Measurements from ENCODE around the gene SNX1. TPM values are rescaled to one million over a fixed set of nuclear protein-coding genes. Genes with fewer than 3 reads are reported as not detected.

SNX1 gene
- total RNA-seq, 4 donors from 2014 or later, result 112 to 125 (median 118) TPM

DNA sequence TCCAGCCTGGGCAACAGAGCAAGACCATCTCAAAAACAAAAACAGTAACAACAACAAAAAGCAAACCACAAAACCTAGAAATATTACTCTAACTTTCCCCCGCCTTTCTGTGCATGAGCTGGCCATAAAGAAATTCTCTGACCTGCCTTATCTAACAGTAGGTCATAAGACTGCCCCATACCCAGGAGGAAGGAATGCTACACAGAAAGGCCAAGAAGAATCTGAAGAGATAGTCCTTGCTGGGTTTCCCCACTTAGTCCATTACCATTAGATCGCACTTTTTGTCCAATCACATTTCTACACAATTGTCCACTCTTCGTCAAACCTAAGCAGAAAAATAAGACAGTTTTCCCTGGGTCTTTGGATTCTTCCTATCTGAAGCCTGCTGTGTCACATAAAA lies 25.7 kb upstream of the SNX1 start:
- TF ChIP-seq, protein P1, sequence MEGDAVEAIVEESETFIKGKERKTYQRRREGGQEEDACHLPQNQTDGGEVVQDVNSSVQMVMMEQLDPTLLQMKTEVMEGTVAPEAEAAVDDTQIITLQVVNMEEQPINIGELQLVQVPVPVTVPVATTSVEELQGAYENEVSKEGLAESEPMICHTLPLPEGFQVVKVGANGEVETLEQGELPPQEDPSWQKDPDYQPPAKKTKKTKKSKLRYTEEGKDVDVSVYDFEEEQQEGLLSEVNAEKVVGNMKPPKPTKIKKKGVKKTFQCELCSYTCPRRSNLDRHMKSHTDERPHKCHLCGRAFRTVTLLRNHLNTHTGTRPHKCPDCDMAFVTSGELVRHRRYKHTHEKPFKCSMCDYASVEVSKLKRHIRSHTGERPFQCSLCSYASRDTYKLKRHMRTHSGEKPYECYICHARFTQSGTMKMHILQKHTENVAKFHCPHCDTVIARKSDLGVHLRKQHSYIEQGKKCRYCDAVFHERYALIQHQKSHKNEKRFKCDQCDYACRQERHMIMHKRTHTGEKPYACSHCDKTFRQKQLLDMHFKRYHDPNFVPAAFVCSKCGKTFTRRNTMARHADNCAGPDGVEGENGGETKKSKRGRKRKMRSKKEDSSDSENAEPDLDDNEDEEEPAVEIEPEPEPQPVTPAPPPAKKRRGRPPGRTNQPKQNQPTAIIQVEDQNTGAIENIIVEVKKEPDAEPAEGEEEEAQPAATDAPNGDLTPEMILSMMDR (IDR thresholded peaks at IDR 0.05; ENCODE audit: low read depth), result no peak

DNA sequence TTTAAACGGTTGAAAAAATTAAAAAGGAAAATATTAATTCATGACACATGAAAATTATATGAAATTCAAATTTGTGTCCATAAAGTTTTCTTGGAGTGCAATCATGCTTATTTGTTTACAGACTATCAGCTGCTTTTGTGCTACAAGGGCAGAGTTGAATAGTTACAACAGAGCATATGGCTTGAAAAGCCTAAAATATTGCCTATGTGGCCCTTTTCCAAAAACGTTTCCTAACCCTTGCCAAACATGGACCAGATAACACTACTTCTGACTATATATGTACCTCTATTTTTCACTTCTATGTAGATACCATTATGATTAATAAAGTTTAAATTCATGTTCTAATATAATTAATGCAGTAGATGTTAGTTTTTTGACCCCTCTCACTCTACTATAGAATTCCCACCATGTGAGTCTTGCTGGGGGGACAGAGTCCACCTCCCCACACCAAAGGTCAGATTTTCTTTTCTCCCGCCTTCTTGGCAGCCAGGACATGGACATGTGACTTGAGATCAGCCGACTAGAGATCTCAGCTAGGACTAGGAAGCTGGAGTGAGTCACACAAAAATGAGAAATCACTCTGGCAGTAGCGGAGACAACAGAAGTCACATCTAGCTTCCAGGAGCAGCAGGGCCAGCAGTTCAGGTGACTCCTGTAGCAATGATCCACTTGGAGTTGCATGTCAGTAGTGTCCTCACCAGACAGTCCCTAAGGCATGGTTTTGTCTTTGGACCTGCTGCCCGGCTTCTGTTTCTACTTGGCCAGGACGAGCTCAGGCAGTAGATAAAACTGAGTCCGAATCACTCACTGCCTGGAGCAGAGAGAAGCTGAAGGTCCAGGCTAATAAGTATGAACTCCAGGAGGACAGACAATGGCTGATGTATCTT lies 24.6 kb upstream of the SNX1 start:
- TF ChIP-seq, protein P1 (IDR thresholded peaks at IDR 0.05; ENCODE audit: low read depth), result no peak

DNA sequence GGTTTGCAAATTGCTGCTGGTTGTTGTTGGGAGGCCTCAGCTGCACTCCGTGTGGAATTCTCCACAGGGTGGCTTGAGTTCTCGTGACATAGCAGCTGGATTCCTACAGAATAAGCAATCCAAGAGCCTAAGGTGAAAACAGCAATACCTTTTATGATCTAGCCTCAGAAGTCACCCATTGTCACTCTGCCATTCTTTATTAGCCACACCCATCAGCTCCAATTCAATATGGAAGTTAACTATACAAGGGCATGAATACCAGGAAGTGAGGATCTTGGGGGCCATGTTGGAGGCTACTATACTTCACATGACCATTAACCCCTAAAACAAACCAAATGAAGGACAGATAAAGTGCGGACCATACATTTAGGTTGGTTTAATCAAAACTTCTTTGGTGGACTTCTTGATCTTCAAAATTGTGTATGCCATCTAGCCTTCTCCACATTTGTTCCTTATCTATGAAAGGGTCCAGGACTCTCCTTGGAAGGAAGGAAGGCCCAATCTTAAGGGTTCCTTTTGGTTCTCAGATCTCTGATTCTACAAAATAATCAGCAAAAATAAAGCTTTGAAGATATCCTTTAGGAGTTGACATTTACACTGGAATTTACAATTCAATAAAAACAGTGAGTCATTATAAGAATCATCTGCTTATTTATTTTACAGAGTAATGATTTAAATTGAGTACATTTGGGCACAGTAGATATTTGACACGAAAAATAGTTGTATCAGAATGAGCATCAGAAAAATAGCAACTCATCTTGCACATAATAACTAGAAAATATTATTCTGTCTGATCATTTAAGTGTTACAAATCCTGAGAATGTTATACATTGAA lies 23.6 kb upstream of the SNX1 start:
- TF ChIP-seq, protein P1 (IDR thresholded peaks at IDR 0.05; ENCODE audit: low read depth), result no peak

DNA sequence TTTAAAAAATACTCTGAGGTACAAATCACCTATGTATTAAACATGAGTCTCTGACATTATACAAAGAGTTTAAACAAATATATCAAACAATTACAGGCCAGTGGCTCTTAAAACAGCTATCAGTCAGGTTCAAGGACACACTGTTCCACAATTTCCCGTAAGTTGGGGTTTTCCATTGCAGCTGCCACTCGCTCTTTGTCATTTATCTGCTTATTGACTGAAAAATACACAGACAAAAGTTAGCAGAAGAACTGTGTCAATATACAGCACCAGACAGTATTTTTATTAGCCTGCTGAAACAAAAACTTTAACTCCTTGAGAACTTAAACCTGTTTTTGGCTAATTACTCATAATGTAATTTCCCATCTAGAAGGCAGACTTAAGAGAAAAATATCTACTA lies 23.0 kb upstream of the SNX1 start:
- TF ChIP-seq, protein P1 (IDR thresholded peaks at IDR 0.05; ENCODE audit: low read depth), result no peak

DNA sequence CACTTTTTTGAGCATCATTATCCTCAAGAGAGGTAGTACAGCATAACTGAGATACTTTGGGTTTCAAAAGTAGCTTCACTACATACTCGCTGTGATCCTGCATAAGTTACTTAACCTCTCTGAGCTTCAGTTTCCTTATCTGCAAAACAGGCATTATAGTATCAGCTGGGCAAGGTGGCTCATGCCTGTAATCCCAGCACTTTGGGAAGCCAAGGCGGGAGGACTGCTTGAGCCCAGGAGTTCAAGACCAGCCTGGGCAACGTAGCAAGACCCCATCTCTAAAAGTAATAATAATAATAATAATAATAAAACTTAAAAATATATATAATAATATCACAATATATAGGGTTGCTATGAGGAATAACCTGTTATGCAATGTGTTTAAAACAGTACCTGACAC lies 13.0 kb upstream of the SNX1 start:
- TF ChIP-seq, protein P1 (IDR thresholded peaks at IDR 0.05; ENCODE audit: low read depth), result no peak

DNA sequence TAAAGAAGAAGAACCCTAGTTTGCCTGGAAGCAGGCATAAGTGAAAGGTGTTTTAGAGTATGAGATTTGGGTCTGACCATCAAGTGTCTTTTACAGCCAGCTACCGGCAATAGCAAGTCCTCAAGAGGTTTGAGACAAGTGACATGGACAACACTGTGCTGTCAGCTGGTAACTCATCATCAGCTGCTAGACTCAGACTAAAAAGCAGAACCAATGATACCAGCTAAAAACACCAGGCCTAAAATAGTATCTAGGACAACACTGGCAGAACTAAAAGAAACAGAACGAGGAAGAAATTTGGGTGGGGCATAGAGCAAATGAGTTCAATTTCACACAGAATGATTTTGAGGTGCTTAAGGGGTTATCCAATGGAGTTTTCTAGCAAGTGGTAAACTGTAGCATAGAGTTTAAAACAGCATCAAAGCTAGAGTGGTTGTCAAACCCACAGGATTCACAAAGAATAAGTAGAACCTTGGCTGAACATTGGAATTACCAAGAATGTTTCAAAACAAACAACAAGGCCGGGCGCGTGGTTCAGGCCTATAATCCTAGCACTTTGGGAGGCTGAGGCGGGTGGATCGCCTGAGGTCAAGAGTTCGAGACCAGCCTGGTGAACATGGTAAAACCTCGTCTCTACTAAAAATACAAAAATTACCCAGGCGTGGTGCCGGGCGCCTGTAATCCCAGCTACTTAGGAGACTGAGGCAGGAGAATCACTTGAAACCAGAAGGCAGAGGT lies 6.1 kb upstream of the SNX1 start:
- TF ChIP-seq, protein P1 (IDR thresholded peaks at IDR 0.05; ENCODE audit: low read depth), result no peak

Measured in subcutaneous adipose tissue (tissue), 4 donors.